Transverse colon (tissue), 3 donors: Measurements from ENCODE around the gene SLC7A8.

ENCODE experiments used
- CTCF ChIP-seq, 5 experiments: fragments of 200-600 bp in 3 of 5; fragments of 450-650 bp in 2 of 5; sonication (generic) in 3 of 5; IDR thresholded peaks; 1 replicate in 2 of 5; 2 replicates in 3 of 5; pipeline ENCODE4 v1.5.1; 2016 to 2017; ENCODE audit warnings: antibody characterized with exemption in 5 of 5, inconsistent platforms in 3 of 5, mild to moderate bottlenecking in 2 of 5, moderate library complexity in 1 of 5
- POLR2A ChIP-seq: fragments of 450-650 bp; IDR thresholded peaks from one replicate; pipeline ENCODE4 v1.6.1; 2016; ENCODE audit warnings: antibody characterized with exemption, mild to moderate bottlenecking, moderate library complexity

- TF ChIP-seq POLR2A = no peak
- TF ChIP-seq CTCF (IDR thresholded peaks at IDR 0.05) = no peak
Measured at GRCh38 chr14:23162800-23163199, 20.7 kb downstream of the SLC7A8 start.
